Muscle of arm (tissue), 12 donors: Measurements from ENCODE around the gene ZNF417. TPM values are rescaled to one million over a fixed set of nuclear protein-coding genes. Genes with fewer than 3 reads are reported as not detected.
"Not testable (repeated sequence)": the region's sequence is repeated elsewhere in the genome, so short reads cannot be mapped to it uniquely, and the experiment has no call there.

Experiments used
- DNase-seq: peaks from one replicate; pipeline ENCODE4 v3.0.0-alpha.2; 2013
- polyA plus RNA-seq, 12 donors: library from polyadenylated mRNA; unstranded; fragments of 120-200 nt; gene quantifications; one replicate each; pipeline ENCODE4 v1.2.1, GENCODE V29; 2013; ENCODE audit not compliant: insufficient read length in 12 of 12

Gene ZNF417
- polyA plus RNA-seq, 12 donors = 3.6 to 27.5 (median 12.9) TPM; not detected in 1

- peak; percentile 71 for DNase-seq
Measured at GRCh38 chr19:57888560-57889231, 27.7 kb downstream of the ZNF417 start, which contains the start of gene ZNF814. TSS of gene ZNF814 (minus strand) at chr19:57889037. CDS start at chr19:57888802, 235 bp downstream.

- no peak for DNase-seq
Measured at GRCh38 chr19:57888107-57888559, 28.3 kb downstream of the ZNF417 start.

- DNase-seq = no peak
Measured at GRCh38 chr19:57887195-57887941, 29.0 kb downstream of the ZNF417 start.

- DNase-seq = no peak
Measured at GRCh38 chr19:57886046-57886445, 30.3 kb downstream of the ZNF417 start.

- DNase-seq = not testable (repeated sequence)
Measured at GRCh38 chr19:57873883-57874799, 42.3 kb downstream of the ZNF417 start.

GRCh38 chr19:57872450-57872849, 43.9 kb downstream of the ZNF417 start:
- DNase-seq = no peak

- DNase-seq = no peak
Measured at GRCh38 chr19:57870225-57870624, 46.2 kb downstream of the ZNF417 start.

GRCh38 chr19:57869655-57870054, 46.7 kb downstream of the ZNF417 start:
- not testable (repeated sequence) for DNase-seq

GRCh38 chr19:57867868-57868492, 48.4 kb downstream of the ZNF417 start:
- no peak for DNase-seq

Other genes with a start within 250 kb of the ZNF417 start
- under 1 TPM in 1 of 12 donors, not detected in 11; 0.30 TPM for gene ZSCAN4, start 247.7 kb downstream of the ZNF417 start, polyA plus RNA-seq
- gene ZNF551, start 234.6 kb downstream of the ZNF417 start, polyA plus RNA-seq = 1 to 10 TPM in 11 of 12 donors, not detected in 1; 4.7 to 9.6 (median 7.6) TPM
- 10 to 100 TPM in 9 of 12 donors, 1 to 10 TPM in 2, not detected in 1; 7.3 to 24.5 (median 12.6) TPM for gene ZNF154, start 207.4 kb downstream of the ZNF417 start, polyA plus RNA-seq
- gene ZNF671, start 189.0 kb downstream of the ZNF417 start, polyA plus RNA-seq = 10 to 100 TPM in 4 of 12 donors, 1 to 10 TPM in 7, not detected in 1; 4.3 to 12.4 (median 9.3) TPM
- gene ZNF776, start 169.8 kb downstream of the ZNF417 start, polyA plus RNA-seq = 10 to 100 TPM in 10 of 12 donors, 1 to 10 TPM in 1, not detected in 1; 6.2 to 21.1 (median 16.1) TPM
- 10 to 100 TPM in 10 of 12 donors, 1 to 10 TPM in 1, not detected in 1; 6.6 to 18.6 (median 12.9) TPM for gene ZNF586, start 146.9 kb downstream of the ZNF417 start, polyA plus RNA-seq
- gene ZNF552, start 101.7 kb downstream of the ZNF417 start, polyA plus RNA-seq = 10 to 100 TPM in 1 of 12 donors, 1 to 10 TPM in 9, not detected in 2; 2.1 to 12.9 (median 5.6) TPM
- gene ZNF587B, start 86.3 kb downstream of the ZNF417 start, polyA plus RNA-seq = 10 to 100 TPM in 1 of 12 donors, 1 to 10 TPM in 9, not detected in 2; 3.5 to 11.1 (median 6.0) TPM
- 10 to 100 TPM in 11 of 12 donors, not detected in 1; 11.3 to 32.1 (median 19.0) TPM for gene ZNF587, start 66.7 kb downstream of the ZNF417 start, polyA plus RNA-seq
- 10 to 100 TPM in 11 of 12 donors, not detected in 1; 17.0 to 56.5 (median 27.9) TPM for gene ZNF814, start 27.6 kb downstream of the ZNF417 start, polyA plus RNA-seq
- 10 to 100 TPM in 5 of 12 donors, 1 to 10 TPM in 6, not detected in 1; 6.8 to 18.9 (median 9.9) TPM for gene ZNF418, start 18.8 kb upstream of the ZNF417 start, polyA plus RNA-seq
- 1 to 10 TPM in 10 of 12 donors, not detected in 2; 5.0 to 9.3 (median 6.8) TPM for gene ZNF256, start 31.1 kb upstream of the ZNF417 start, polyA plus RNA-seq
- 1 to 10 TPM in 7 of 12 donors, under 1 TPM in 3, not detected in 2; 0.48 to 3.7 (median 1.3) TPM for gene C19orf18, start 57.9 kb upstream of the ZNF417 start, polyA plus RNA-seq
- 10 to 100 TPM in 11 of 12 donors, not detected in 1; 10.5 to 27.5 (median 13.2) TPM for gene ZNF606, start 86.2 kb upstream of the ZNF417 start, polyA plus RNA-seq
- 1 to 10 TPM in 2 of 12 donors, under 1 TPM in 8, not detected in 2; 0.43 to 2.0 (median 0.68) TPM for gene ZSCAN1, start 117.4 kb upstream of the ZNF417 start, polyA plus RNA-seq
- 10 to 100 TPM in 11 of 12 donors, not detected in 1; 10.4 to 29.7 (median 14.2) TPM for gene ZNF135, start 142.7 kb upstream of the ZNF417 start, polyA plus RNA-seq
- 10 to 100 TPM in 11 of 12 donors, not detected in 1; 47.2 to 70.3 (median 55.2) TPM for gene ZSCAN18, start 181.6 kb upstream of the ZNF417 start, polyA plus RNA-seq
- 10 to 100 TPM in 11 of 12 donors, not detected in 1; 10.5 to 14.9 (median 13.2) TPM for gene ZNF329, start 234.2 kb upstream of the ZNF417 start, polyA plus RNA-seq